CD4-positive, alpha-beta memory T cell (primary cell): ENCODE data around the gene NLRP5. TPM values are rescaled to one million over a fixed set of nuclear protein-coding genes. Genes with fewer than 3 reads are reported as not detected.

ENCODE experiments used
- CTCF ChIA-PET: fragments of 350-600 bp; sonication (Branson Sonifier 250); formaldehyde crosslinking; loops from one replicate; lab custom pipeline; 2021; ENCODE audit warnings: inconsistent platforms; ENCODE audit not compliant: partially characterized antibody; lab: Charles Lee
- POLR2A ChIA-PET: fragments of 350-600 bp; sonication (Branson Sonifier 250); formaldehyde crosslinking; loops from one replicate; lab custom pipeline; 2021; ENCODE audit not compliant: partially characterized antibody; lab: Charles Lee
- DNase-seq, 5 donors: peaks; one replicate each; pipeline versions ENCODE4 v3.0.0 to v3.0.0-alpha.2; 2020 to 2022; ENCODE audit warnings: mixed read lengths in 1 of 5
- H3K27ac ChIP-seq: one replicate; pipeline ENCODE4 v1.7.0; 2013; ENCODE audit warnings: low read depth, low read length
- H3K27me3 ChIP-seq: 2 replicates; pipeline ENCODE4 v1.7.0; 2013; ENCODE audit warnings: mild to moderate bottlenecking, low read length, moderate library complexity; ENCODE audit not compliant: insufficient read depth
- H3K36me3 ChIP-seq: 2 replicates; pipeline ENCODE4 v1.7.0; 2013; ENCODE audit warnings: mild to moderate bottlenecking, low read length, moderate library complexity; ENCODE audit not compliant: insufficient read depth
- H3K4me1 ChIP-seq: 2 replicates; pipeline ENCODE4 v1.7.0; 2013; ENCODE audit warnings: mild to moderate bottlenecking, low read length, moderate library complexity; ENCODE audit not compliant: insufficient read depth
- H3K4me3 ChIP-seq, 2 donors: one replicate each; pipeline ENCODE4 v1.7.0; 2013; ENCODE audit warnings: low read length in 2 of 2, mild to moderate bottlenecking in 1 of 2
- H3K9me3 ChIP-seq, 2 donors: one replicate each; pipeline ENCODE4 v1.7.0; 2013; ENCODE audit warnings: low read length in 2 of 2, control low read depth in 1 of 2; ENCODE audit not compliant: control insufficient read depth in 1 of 2
- H3K27ac Mint-ChIP-seq, 7 donors: one replicate each; pipeline ENCODE4 v1.8.0; 2020 to 2021; ENCODE audit warnings: mixed read lengths in 7 of 7, mild to moderate bottlenecking in 6 of 7, inconsistent platforms in 3 of 7, moderate library complexity in 3 of 7
- H3K27me3 Mint-ChIP-seq, 2 donors: one replicate each; pipeline ENCODE4 v1.8.0; 2020 to 2021; ENCODE audit warnings: mixed read lengths in 2 of 2
- H3K36me3 Mint-ChIP-seq, 2 donors: one replicate each; pipeline ENCODE4 v1.8.0; 2020 to 2021; ENCODE audit warnings: mixed read lengths in 2 of 2, inconsistent platforms in 1 of 2, mild to moderate bottlenecking in 1 of 2
- H3K4me1 Mint-ChIP-seq, 4 donors: one replicate each; pipeline ENCODE4 v1.8.0; 2020 to 2021; ENCODE audit warnings: mixed read lengths in 4 of 4, mild to moderate bottlenecking in 1 of 4
- H3K4me3 Mint-ChIP-seq, 8 donors: one replicate each; pipeline ENCODE4 v1.8.0; 2020 to 2021; ENCODE audit warnings: mixed read lengths in 8 of 8, mild to moderate bottlenecking in 7 of 8, moderate library complexity in 6 of 8, inconsistent platforms in 3 of 8
- H3K9me3 Mint-ChIP-seq, 8 donors: one replicate each; pipeline ENCODE4 v1.8.0; 2020 to 2021; ENCODE audit warnings: mixed read lengths in 8 of 8, mild to moderate bottlenecking in 5 of 8, inconsistent platforms in 3 of 8, moderate library complexity in 1 of 8
- intact Hi-C: fragments of 100-400 bp; cut with micrococcal nuclease; formaldehyde crosslinking; loops from one replicate; pipeline ENCODE4 v1.15.1; 2023
- polyA plus RNA-seq, 2 donors: library from polyadenylated mRNA; unstranded; fragments of 300-500 nt; fragmentation: Illumina TruSeq; gene quantifications; one replicate each; pipeline ENCODE4 v1.2.3, GENCODE V29; 2021
- total RNA-seq, 2 experiments: library from RNA; stranded (reverse); gene quantifications; one replicate each; pipeline ENCODE4 v1.2.3, GENCODE V29; 2021

Gene NLRP5
- total and polyA plus RNA-seq, 4 experiments from 2014 or later: not detected

DNA sequence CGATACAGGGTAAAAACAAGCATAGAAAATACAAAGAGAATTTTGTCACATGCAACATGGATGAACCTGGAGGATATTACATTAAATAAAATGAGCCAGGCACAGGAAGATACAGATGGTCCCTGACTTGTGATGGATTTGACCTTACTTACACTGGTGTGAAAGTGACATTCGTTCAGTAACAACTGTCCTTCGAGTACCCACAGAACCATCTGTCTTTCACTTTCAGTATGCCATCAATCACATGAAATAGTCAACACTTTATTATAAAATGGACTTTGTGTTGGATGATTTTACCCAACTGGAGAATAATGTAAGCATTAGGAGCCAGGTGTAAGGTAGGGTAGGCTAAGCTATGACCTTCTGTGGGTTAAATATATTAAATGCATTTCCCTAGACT lies 83.1 kb downstream of the NLRP5 start:
- H3K4me3 Mint-ChIP-seq: no peak overlapping the region
- no peak overlapping the region for H3K4me3 ChIP-seq
- H3K27me3 ChIP-seq: no peaks in the 10 kb centered on the region
- no peaks in the 10 kb centered on the region for H3K36me3 Mint-ChIP-seq
- ChIA-PET POLR2A (no interaction called here), CTCF (interaction anchor here (1.6 kb wide), 1 partner anchor 264 kb away, joined by 3 read pairs; no protein-coding TSS in a partner anchor)
- no peaks in the 10 kb centered on the region for H3K9me3 ChIP-seq
- peaks cover 6 to 9% of the 10 kb centered on the region in 2 donors for H3K27me3 Mint-ChIP-seq
- H3K27ac Mint-ChIP-seq: no peak overlapping the region
- intact Hi-C loops: loop anchor here (5.0 kb wide), 2 partner anchors 183 to 437 kb away; no protein-coding TSS in a partner anchor
- H3K27ac ChIP-seq: no peak overlapping the region
- DNase-seq: no peak
- H3K4me1 ChIP-seq: peaks cover 11% of the 10 kb centered on the region
- H3K4me1 Mint-ChIP-seq: peaks cover 3 to 13% (median 9%) of the 10 kb centered on the region in 4 donors
- no peaks in the 10 kb centered on the region for H3K36me3 ChIP-seq
- H3K9me3 Mint-ChIP-seq: peaks cover 0 to 2% (median 0%) of the 10 kb centered on the region in 8 donors

DNA sequence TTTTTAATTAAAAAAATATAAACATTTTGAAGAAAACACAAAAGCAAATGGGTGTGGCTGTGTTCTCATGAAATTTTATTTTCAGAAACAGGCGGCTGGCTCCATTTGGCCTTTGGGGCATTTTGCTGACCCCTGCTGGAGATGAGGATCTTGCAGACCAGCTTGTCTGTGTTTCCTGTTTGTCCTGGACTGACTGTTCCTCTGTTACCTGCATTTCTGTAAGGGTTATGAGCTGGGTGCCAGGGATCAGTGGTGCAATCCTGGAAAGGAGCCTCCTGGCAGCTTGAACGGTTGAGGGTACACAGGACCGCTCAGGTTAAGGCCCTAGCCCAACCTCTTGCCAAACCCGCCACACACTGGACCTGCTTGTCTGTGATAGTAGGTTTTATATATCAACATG lies 84.6 kb downstream of the NLRP5 start:
- ChIA-PET CTCF (no interaction called here), POLR2A (no interaction called here)
- no peaks in the 10 kb centered on the region for H3K36me3 ChIP-seq
- H3K27ac ChIP-seq: no peak overlapping the region
- DNase-seq: no peak
- intact Hi-C loops: no loop called here
- no peaks in the 10 kb centered on the region for H3K9me3 ChIP-seq
- H3K4me1 ChIP-seq: peaks cover 10% of the 10 kb centered on the region
- peaks cover 3 to 9% (median 7%) of the 10 kb centered on the region in 4 donors for H3K4me1 Mint-ChIP-seq
- no peaks in the 10 kb centered on the region for H3K36me3 Mint-ChIP-seq
- H3K9me3 Mint-ChIP-seq: no peaks in the 10 kb centered on the region
- H3K27me3 Mint-ChIP-seq: peaks cover 1 to 3% of the 10 kb centered on the region in 2 donors
- H3K4me3 Mint-ChIP-seq: no peak overlapping the region
- no peak overlapping the region for H3K4me3 ChIP-seq
- no peaks in the 10 kb centered on the region for H3K27me3 ChIP-seq
- no peak overlapping the region for H3K27ac Mint-ChIP-seq

DNA sequence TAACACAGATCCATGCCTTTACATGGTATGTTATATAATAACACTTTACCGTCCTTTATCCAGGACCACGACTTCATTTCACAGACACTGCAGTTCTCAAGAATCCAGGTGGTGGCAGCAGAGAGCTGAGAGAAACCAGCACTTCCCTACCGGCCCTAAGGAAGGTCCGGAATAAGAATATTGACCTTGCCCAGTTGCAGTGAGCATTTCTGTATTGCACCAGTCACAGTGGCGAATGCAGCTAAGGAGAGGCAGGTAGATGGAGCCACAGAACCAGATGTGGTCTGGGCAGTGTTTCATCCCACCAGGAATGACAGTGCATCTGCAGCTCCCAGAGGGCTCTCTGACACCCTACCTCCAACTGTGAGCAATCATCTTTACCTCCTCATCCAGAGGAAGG lies 89.9 kb downstream of the NLRP5 start:
- Mint-ChIP-seq H3K4me3 (no peak overlapping the region), H3K9me3 (peaks cover 0 to 3% (median 0%) of the 10 kb centered on the region in 8 donors), H3K27me3 (peaks cover 1 to 5% of the 10 kb centered on the region in 2 donors), H3K27ac (no peak overlapping the region), H3K36me3 (no peaks in the 10 kb centered on the region), H3K4me1 (peaks cover 8 to 10% (median 10%) of the 10 kb centered on the region in 4 donors)
- CTCF ChIA-PET: interaction anchor here (0.7 to 6.1 kb wide), 10 partner anchors 9 to 257 kb away, joined by 3 to 48 read pairs (median 8); no protein-coding TSS in a partner anchor
- Histone ChIP-seq H3K36me3 (no peaks in the 10 kb centered on the region), H3K27me3 (no peaks in the 10 kb centered on the region), H3K27ac (no peak overlapping the region), H3K4me1 (peaks cover 9% of the 10 kb centered on the region), H3K9me3 (no peaks in the 10 kb centered on the region), H3K4me3 (no peak overlapping the region)
- peak in 4 of 5 donors; percentile 12 to 26 (median 18) for DNase-seq
- POLR2A ChIA-PET: no interaction called here
- intact Hi-C loops: loop anchor here (1.0 kb wide), 2 partner anchors 96 to 274 kb away; no protein-coding TSS in a partner anchor

DNA sequence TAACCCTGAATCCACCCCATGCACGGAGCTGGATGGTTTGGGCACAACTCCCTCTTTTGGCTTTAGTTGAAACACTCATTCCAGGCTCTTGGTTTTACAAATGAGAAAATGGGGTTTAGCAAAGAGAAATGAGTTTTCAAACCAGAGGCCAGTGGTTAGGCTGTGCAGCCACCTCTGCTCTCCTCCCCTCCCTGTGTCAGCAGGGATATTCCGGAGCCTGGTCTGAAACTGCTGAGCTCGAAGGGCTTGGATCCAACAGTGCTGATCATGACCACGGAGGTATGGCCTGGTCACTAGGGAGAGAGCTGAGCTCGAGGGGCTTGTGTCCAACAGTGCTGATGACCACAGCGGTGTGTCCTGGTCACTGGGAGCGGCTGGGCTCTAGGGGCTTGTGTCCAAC lies 93.0 kb downstream of the NLRP5 start:
- intact Hi-C loops: loop anchor here (1.0 kb wide), 1 partner anchor 93 kb away; no protein-coding TSS in a partner anchor
- Histone ChIP-seq H3K27ac (no peak overlapping the region), H3K36me3 (no peaks in the 10 kb centered on the region), H3K9me3 (no peaks in the 10 kb centered on the region), H3K27me3 (no peaks in the 10 kb centered on the region), H3K4me1 (peaks cover 10% of the 10 kb centered on the region), H3K4me3 (no peak overlapping the region)
- Mint-ChIP-seq H3K9me3 (peaks cover 0 to 3% (median 0%) of the 10 kb centered on the region in 8 donors), H3K36me3 (no peaks in the 10 kb centered on the region), H3K27ac (no peak overlapping the region), H3K4me1 (peaks cover 9 to 15% (median 12%) of the 10 kb centered on the region in 4 donors), H3K27me3 (peaks cover 0 to 5% of the 10 kb centered on the region in 2 donors), H3K4me3 (peak overlapping the region in 1 of 8 donors; percentile 17)
- POLR2A ChIA-PET: no interaction called here
- CTCF ChIA-PET: interaction anchor here (0.9 to 6.1 kb wide), 7 partner anchors 11 to 254 kb away, joined by 3 to 48 read pairs (median 7); partner anchors contain the start of gene GALP
- no peak for DNase-seq

DNA sequence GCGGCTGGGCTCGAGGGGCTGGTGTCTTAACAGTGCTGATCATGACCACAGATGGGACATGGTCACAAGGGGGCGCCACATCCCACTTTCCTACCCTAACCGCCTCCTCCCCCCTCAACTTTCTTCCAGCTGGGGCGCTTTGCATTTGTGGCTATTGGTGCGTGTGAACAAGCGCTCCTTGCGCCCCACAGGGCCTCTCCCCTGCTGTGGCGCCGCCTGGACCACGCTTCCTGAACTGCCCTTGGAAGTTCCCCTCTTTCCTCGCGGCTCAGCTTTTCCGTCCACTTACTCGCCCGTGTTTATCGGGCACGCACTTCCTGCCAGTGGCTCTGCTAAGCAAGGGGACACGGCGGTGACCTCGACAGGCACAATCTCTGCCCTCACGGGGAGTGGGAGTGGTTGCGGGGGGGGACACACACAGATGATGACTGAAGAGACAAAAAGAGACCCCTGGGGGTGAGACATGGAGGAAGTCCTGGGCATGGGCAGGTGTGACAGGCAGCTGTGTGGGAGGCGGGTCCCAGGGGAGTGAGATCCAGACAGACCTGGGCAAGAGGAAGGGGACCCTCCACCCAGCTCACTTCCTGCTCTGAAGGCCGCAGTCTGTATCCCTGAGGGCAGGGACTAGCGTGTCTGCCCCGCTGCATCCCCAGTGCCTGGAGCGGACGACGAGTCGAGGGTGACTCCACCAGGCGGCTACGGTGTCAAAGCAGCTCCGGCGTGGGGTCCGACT lies 94.3 kb downstream of the NLRP5 start:
- peak overlapping the region; percentile 23 to 59 for H3K4me3 ChIP-seq

DNA sequence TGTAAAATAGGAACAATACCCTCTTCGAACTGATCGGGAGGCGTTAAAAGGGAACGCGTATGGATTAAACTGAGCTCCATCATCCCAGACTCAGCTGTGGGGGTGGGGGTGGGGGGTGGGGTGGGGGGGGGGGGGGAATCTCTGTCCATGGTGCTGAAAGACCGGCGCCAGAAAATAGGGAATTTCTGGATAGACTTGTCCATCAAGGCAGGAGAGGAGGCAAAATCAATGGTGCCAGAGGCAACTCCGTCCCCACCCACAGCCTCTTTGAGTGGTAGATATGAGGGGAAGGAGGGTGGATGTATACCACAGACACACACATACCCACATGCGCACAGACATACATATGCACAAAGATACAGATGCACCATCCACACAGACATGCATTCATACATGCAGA lies 97.1 kb downstream of the NLRP5 start:
- peaks cover 0 to 5% of the 10 kb centered on the region in 2 donors for H3K36me3 Mint-ChIP-seq
- no peaks in the 10 kb centered on the region for H3K27me3 ChIP-seq
- DNase-seq: no peak
- intact Hi-C loops: no loop called here
- peaks cover 0 to 4% of the 10 kb centered on the region in 2 donors for H3K27me3 Mint-ChIP-seq
- CTCF ChIA-PET: interaction anchor here (1.0 kb wide), 1 partner anchor 10 kb away, joined by 3 read pairs; no protein-coding TSS in a partner anchor
- H3K4me3 ChIP-seq: no peak overlapping the region
- peaks cover 8 to 15% (median 12%) of the 10 kb centered on the region in 4 donors for H3K4me1 Mint-ChIP-seq
- H3K4me3 Mint-ChIP-seq: no peak overlapping the region
- no peaks in the 10 kb centered on the region for H3K36me3 ChIP-seq
- no peaks in the 10 kb centered on the region for H3K9me3 ChIP-seq
- H3K27ac ChIP-seq: no peak overlapping the region
- no peaks in the 10 kb centered on the region for H3K9me3 Mint-ChIP-seq
- peaks cover 10% of the 10 kb centered on the region for H3K4me1 ChIP-seq
- POLR2A ChIA-PET: no interaction called here
- peak overlapping the region in 1 of 7 donors; percentile 29 for H3K27ac Mint-ChIP-seq

More for the DNA sequence above, 94.3 kb downstream of the NLRP5 start:
- H3K36me3 ChIP-seq: no peaks in the 10 kb centered on the region
- peaks cover 10% of the 10 kb centered on the region for H3K4me1 ChIP-seq
- no peak overlapping the region for H3K27ac ChIP-seq
- H3K27me3 ChIP-seq: no peaks in the 10 kb centered on the region
- Mint-ChIP-seq H3K27ac (peak overlapping the region in 2 of 7 donors; percentile 34 to 48), H3K4me1 (peaks cover 10 to 15% (median 12%) of the 10 kb centered on the region in 4 donors), H3K9me3 (peaks cover 0 to 3% (median 0%) of the 10 kb centered on the region in 8 donors), H3K36me3 (no peaks in the 10 kb centered on the region), H3K27me3 (peaks cover 0 to 5% of the 10 kb centered on the region in 2 donors), H3K4me3 (peak overlapping the region; percentile 79 to 94 (median 84))
- DNase-seq: peak; percentile 47 to 74 (median 60)
- CTCF ChIA-PET: interaction anchor here (0.8 to 2.4 kb wide), 17 partner anchors 8 to 253 kb away, joined by 3 to 9 read pairs (median 4); no protein-coding TSS in a partner anchor
- H3K9me3 ChIP-seq: no peaks in the 10 kb centered on the region
- intact Hi-C loops: loop anchor here (1.0 kb wide), 1 partner anchor 91 kb away; no protein-coding TSS in a partner anchor
- POLR2A ChIA-PET: interaction anchor here (0.8 to 1.1 kb wide), 2 partner anchors 10 to 40 kb away, joined by 4 to 5 read pairs; partner anchors contain the start of gene ZNF787
